GM18868 (cell line): Measurements from ENCODE around the gene COL5A1.

Source experiments
- ATAC-seq: cut with Tn5 transposase; IDR thresholded peaks from one replicate; pipeline ENCODE4 v1.9.1; 2021; ENCODE audit warnings: mild to moderate bottlenecking, moderate library complexity; ENCODE audit not compliant: unreplicated experiment

COL5A1 gene

DNA sequence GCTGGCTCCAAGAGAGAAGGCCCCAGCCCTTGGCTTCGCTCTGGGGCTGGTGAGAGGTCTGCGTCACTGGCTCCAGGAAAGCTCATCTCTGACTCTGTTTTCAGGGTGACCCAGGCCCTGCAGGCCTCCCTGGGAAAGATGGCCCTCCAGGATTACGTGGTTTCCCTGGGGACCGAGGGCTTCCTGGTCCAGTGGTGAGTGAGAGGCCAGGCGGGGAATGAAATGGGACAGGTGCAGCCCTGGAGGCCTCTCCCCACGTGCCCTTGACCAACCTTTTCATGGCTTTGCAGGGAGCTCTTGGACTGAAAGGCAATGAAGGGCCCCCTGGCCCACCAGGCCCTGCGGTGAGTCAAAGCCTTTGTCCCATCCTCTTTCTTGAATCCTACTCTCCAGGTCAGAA, 163.3 kb downstream of the COL5A1 start:
- ATAC-seq, result no peak

DNA sequence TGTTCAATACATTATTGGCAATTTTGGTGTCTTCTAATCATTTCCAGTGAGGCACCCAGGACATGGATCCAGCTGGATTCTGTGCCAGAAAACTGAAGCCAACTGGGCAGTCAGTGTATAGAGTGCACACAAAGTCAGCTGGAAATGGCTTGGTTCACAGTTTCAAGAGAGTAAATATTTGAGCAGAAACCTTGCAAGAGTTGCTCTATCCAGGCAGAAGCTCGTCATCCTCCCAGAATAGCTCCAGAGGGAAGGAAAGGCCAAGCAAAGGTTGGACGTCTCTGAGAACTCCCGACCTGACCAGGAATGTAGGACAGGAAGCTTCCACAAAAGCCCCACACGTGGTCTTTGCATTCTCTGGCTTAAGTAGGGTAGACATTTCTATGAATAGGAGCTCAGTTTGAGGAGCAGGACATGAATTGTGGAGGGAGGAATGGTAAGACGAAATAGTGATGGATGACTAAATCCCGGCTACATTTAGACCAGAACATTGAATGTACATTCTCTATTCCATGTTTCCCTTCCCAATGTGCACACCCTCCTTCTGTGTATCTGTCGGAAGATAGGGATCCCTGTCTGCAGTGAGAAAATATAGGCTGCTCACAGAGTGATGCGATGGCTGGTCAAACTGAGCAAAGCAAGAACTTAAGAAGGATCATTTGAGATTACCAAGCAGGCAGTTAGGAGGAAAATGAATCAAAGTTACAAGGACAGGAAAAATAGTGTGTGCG, 166.3 kb downstream of the COL5A1 start:
- ATAC-seq, result no peak

GRCh38 chr9:134808447-134808792, 166.8 kb downstream of the COL5A1 start:
- ATAC-seq, result no peak

GRCh38 chr9:134809292-134809691, 167.7 kb downstream of the COL5A1 start:
- ATAC-seq, result no peak

DNA sequence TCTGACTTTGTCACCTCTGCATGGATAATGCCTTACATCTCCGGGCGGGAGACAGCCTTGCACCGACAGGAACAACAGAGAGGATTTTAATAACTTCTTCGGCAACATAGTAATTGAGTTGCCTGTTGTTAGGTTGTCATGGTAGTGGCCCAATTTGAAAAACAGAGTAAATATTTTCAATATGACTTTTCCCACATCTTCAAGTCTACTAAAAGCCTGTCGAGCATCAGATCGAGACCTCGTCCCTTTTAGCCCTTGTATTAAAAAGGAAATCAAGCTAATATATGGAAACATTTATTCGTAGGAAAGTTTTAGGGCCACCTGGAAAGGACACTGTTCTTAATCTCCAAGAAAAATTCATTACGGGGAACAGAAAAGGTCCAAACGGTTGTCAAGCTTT, 168.2 kb downstream of the COL5A1 start:
- no peak for ATAC-seq

GRCh38 chr9:134811079-134811672, 169.6 kb downstream of the COL5A1 start:
- no peak for ATAC-seq

GRCh38 chr9:134811673-134812342, 170.2 kb downstream of the COL5A1 start:
- no peak for ATAC-seq

GRCh38 chr9:134812343-134812673, 170.7 kb downstream of the COL5A1 start:
- no peak for ATAC-seq

GRCh38 chr9:134813841-134814240, 172.2 kb downstream of the COL5A1 start:
- ATAC-seq, result no peak

- no peak for ATAC-seq
Measured at GRCh38 chr9:134814598-134815215, 173.1 kb downstream of the COL5A1 start.

- ATAC-seq, result no peak
Measured at GRCh38 chr9:134815435-134816214, 174.0 kb downstream of the COL5A1 start.

DNA sequence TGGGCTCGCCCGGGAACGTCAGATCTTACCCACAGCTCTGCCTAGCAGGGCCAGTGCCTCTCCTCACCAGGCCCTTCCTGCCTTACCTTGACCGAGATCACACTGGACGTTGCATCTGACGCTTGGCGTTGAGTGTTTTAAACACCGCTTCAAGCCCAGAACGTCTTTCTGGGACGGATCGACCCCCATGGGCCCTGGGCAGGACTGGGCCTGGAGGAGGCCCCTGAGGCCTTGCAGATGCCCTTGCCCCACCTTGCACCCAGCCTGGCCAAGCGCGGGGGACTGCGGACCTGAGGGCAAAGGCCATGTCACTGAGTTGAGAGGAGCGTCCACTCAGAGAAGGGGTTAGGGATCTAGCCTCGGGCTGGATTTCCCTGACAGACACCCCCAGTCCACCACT, 174.7 kb downstream of the COL5A1 start:
- no peak for ATAC-seq

GRCh38 chr9:134818000-134818568, 176.5 kb downstream of the COL5A1 start:
- ATAC-seq, result no peak

DNA sequence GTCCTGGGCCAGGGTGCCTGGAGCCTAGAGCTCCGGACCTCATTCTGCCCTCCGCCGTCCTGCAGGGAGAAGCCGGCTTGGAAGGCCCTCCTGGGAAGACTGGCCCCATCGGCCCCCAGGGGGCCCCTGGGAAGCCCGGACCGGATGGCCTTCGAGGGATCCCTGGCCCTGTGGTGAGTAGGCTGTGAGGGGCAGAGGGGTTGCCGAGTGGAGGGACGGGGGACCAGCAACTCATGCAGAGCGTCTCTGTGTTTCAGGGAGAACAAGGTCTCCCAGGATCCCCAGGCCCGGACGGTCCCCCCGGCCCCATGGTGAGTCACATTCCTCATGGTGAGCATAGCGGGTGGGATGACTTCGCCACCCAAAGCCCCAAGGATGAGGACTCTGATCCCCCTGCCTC, 177.0 kb downstream of the COL5A1 start:
- ATAC-seq, result no peak

GRCh38 chr9:134820901-134821300, 179.3 kb downstream of the COL5A1 start:
- no peak for ATAC-seq

DNA sequence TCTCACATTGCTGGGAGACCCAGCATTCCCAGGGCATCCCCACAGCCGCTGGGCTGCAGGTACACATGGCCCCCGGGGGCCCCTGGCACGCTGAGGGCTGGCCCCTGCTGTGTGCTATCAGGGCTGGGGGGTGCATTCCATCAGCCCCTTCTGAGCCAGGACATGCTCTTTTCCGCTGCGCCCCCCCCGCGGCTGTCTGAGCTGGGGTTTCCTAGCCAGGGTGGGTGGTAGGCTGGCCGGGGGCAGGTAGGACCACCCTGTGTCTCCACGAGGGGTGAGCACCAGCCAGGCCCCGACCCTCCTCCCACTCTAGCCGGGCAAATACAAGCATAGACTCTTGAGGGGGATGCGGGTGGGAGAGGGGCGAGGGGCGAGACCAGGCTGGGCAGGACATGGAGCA, 180.9 kb downstream of the COL5A1 start:
- no peak for ATAC-seq

DNA sequence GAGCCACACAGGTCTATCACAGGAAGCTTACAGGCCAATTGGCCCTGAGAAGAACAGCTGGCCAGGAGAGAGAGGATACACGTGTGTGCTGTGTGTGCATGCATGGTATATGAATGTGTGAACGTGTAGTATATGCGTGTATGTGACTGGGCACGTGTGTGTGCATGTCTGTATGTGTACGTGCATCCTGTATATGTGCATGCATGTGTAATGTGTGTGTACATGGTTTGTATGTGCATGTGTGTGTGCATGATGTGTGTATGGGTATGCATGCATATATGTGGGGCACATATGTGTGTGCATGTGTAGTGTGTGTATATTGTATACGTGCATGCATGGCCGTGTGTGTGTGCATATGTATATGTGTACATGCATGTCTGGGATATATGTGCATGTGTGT, 182.0 kb downstream of the COL5A1 start:
- no peak for ATAC-seq

GRCh38 chr9:134824583-134824982, 183.0 kb downstream of the COL5A1 start:
- ATAC-seq, result no peak

GRCh38 chr9:134825025-134825424, 183.4 kb downstream of the COL5A1 start:
- ATAC-seq, result no peak

DNA sequence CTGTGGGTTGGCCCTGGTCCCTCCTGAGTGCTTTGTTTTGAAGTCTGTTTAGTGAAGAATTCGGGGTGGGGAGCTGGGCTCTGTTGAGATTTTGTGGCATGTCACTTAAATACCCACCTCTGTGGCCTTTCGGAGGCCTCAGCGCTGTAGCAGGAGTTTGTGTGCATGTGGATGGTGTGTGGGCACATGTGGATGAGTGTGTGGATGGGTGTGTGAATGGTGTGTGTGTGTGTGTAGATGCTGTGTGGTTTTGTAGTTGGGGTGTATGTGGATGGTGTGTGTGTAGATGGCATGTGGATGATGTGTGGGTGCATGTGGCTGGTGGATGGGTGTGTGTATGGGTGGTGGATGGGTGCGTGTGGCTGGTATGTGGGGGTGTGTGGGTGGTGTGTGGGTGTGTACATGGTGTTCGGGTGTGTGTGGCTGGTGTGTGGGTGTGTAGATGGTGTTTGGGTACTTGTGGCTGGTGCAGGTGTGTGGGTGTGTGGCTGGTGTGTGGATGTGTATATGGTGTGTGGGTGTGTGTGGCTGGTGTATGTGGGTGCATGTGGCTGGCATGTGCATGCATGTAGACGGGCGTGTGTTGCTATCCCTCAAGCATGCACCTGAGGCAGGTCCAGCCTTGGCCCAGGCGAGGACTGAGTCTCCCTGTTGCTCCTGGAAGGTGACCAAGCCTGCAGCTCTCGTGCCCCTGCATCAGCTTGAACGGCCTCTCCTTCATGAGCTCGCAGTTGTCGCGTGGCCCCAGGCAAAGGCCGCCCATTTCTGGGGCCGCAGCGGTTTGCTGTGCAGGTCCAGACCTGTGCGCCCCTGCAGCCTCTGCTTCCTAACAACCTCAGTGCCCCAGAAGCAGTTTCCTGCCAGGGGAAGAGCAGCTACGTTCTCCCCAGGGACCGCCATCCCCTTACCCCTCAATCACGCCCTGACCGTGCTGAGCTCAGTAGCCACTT, 185.0 kb downstream of the COL5A1 start:
- no peak for ATAC-seq
